Type B pancreatic cell (in vitro differentiated cells): ENCODE data around the gene LRIG1. TPM values are rescaled to one million over a fixed set of nuclear protein-coding genes. Genes with fewer than 3 reads are reported as not detected.

ENCODE experiments used
- DNase-seq: peaks from one replicate; pipeline ENCODE4 v3.0.0; 2021; ENCODE audit warnings: mixed read lengths; ENCODE audit not compliant: unreplicated experiment; ENCODE audit errors: extremely low spot score
- H3K27ac Mint-ChIP-seq: 2 replicates; pipeline ENCODE4 v1.8.0; 2021; ENCODE audit warnings: mild to moderate bottlenecking, mixed read lengths
- H3K27me3 Mint-ChIP-seq: 2 replicates; pipeline ENCODE4 v1.8.0; 2021; ENCODE audit warnings: mixed read lengths
- H3K36me3 Mint-ChIP-seq: 2 replicates; pipeline ENCODE4 v1.8.0; 2021; ENCODE audit warnings: mixed read lengths
- H3K4me1 Mint-ChIP-seq: one replicate; pipeline ENCODE4 v1.8.0; 2021; ENCODE audit warnings: mixed read lengths; ENCODE audit not compliant: unreplicated experiment
- H3K4me3 Mint-ChIP-seq: 2 replicates; pipeline ENCODE4 v1.8.0; 2021; ENCODE audit warnings: mild to moderate bottlenecking, mixed read lengths
- H3K9me3 Mint-ChIP-seq: 2 replicates; pipeline ENCODE4 v1.8.0; 2021; ENCODE audit warnings: mixed read lengths
- total RNA-seq: library from RNA; stranded (reverse); gene quantifications from 2 replicates; pipeline ENCODE4 v1.2.1, GENCODE V29; 2021; ENCODE audit warnings: low replicate concordance
- TF ChIP-seq, protein P1 (sequence below): fragments of 200-600 bp; sonication (generic); conservative IDR thresholded peaks from 2 replicates; pipeline ENCODE4 v1.5.0; 2021; ENCODE audit warnings: antibody characterized with exemption, mild to moderate bottlenecking

The LRIG1 gene
- total RNA-seq, 1 donor from 2014 or later, result 28.9 TPM

DNA sequence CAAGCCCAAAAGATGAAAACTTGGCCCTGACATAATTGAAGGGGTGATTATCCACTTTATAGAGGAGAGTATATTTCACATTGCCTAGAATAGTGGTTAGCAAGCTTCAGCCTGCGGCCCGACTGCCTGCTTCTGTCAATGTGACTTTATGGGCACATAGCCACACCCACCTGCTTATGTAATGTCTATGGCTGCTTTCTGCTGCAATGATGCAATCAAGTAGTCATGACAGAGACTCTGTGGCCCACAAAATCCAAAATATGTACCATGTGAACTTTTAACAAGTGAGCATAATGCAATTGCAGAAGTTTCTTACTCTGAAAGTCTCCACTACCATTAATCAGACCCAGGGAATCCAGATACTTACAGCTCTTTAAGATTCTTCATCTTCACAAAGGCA is 103.1 kb downstream of the LRIG1 start:
- DNase-seq, result no peak
- peaks cover 30% of the 10 kb centered on the region for H3K36me3 Mint-ChIP-seq

DNA sequence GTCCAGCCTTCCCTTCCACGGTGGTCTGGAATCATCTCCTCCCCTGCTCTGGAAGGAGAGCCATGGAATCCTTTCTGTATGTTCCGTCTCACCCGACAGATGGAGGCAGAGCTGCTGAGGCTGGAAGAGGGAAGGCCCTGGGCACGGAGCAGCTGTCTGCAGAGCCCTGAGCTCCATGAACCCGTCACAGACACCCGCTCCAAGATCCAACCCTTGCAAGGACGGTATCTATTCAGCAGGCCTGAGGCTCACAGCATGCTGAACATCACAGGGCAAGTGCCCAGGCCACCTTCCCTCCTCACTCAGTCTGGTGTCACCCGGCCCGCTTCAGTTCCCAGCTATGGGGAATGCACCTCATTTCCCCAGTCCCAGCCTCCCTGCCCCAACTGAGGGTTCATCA is 103.9 kb downstream of the LRIG1 start:
- Mint-ChIP-seq H3K9me3 (no peaks in the 10 kb centered on the region), H3K27ac (no peak overlapping the region), H3K36me3 (peaks cover 39% of the 10 kb centered on the region), H3K4me3 (no peak overlapping the region), H3K4me1 (peaks cover 44% of the 10 kb centered on the region), H3K27me3 (no peaks in the 10 kb centered on the region)
- TF ChIP-seq, protein P1, sequence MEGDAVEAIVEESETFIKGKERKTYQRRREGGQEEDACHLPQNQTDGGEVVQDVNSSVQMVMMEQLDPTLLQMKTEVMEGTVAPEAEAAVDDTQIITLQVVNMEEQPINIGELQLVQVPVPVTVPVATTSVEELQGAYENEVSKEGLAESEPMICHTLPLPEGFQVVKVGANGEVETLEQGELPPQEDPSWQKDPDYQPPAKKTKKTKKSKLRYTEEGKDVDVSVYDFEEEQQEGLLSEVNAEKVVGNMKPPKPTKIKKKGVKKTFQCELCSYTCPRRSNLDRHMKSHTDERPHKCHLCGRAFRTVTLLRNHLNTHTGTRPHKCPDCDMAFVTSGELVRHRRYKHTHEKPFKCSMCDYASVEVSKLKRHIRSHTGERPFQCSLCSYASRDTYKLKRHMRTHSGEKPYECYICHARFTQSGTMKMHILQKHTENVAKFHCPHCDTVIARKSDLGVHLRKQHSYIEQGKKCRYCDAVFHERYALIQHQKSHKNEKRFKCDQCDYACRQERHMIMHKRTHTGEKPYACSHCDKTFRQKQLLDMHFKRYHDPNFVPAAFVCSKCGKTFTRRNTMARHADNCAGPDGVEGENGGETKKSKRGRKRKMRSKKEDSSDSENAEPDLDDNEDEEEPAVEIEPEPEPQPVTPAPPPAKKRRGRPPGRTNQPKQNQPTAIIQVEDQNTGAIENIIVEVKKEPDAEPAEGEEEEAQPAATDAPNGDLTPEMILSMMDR, result no peak
- DNase-seq, result no peak

More for the DNA sequence above, 103.1 kb downstream of the LRIG1 start:
- TF ChIP-seq, protein P1, result no peak
- no peaks in the 10 kb centered on the region for H3K9me3 Mint-ChIP-seq
- no peaks in the 10 kb centered on the region for H3K27me3 Mint-ChIP-seq
- H3K4me3 Mint-ChIP-seq, result no peak overlapping the region
- H3K4me1 Mint-ChIP-seq, result peaks cover 52% of the 10 kb centered on the region
- no peak overlapping the region for H3K27ac Mint-ChIP-seq

GRCh38 chr3:66396161-66396760 is 104.6 kb downstream of the LRIG1 start:
- no peak overlapping the region for H3K27ac Mint-ChIP-seq
- H3K27me3 Mint-ChIP-seq, result no peaks in the 10 kb centered on the region
- H3K36me3 Mint-ChIP-seq, result peaks cover 41% of the 10 kb centered on the region
- TF ChIP-seq, protein P1, result no peak
- H3K4me1 Mint-ChIP-seq, result peaks cover 38% of the 10 kb centered on the region
- no peaks in the 10 kb centered on the region for H3K9me3 Mint-ChIP-seq
- H3K4me3 Mint-ChIP-seq, result no peak overlapping the region
- no peak for DNase-seq

GRCh38 chr3:66395635-66396034 is 105.2 kb downstream of the LRIG1 start:
- peaks cover 32% of the 10 kb centered on the region for H3K4me1 Mint-ChIP-seq
- TF ChIP-seq, protein P1, result no peak
- H3K27ac Mint-ChIP-seq, result no peak overlapping the region
- peaks cover 41% of the 10 kb centered on the region for H3K36me3 Mint-ChIP-seq
- no peaks in the 10 kb centered on the region for H3K9me3 Mint-ChIP-seq
- no peak overlapping the region for H3K4me3 Mint-ChIP-seq
- H3K27me3 Mint-ChIP-seq, result no peaks in the 10 kb centered on the region
- no peak for DNase-seq

GRCh38 chr3:66394753-66395249 is 106.0 kb downstream of the LRIG1 start:
- no peak overlapping the region for H3K4me3 Mint-ChIP-seq
- H3K9me3 Mint-ChIP-seq, result no peaks in the 10 kb centered on the region
- peaks cover 41% of the 10 kb centered on the region for H3K36me3 Mint-ChIP-seq
- TF ChIP-seq, protein P1, result no peak
- DNase-seq, result no peak
- no peak overlapping the region for H3K27ac Mint-ChIP-seq
- no peaks in the 10 kb centered on the region for H3K27me3 Mint-ChIP-seq
- peaks cover 32% of the 10 kb centered on the region for H3K4me1 Mint-ChIP-seq
